Stimulated activated CD8-positive, alpha-beta memory T cell treated with anti-CD3 and anti-CD28 coated beads, Interleukin-15, amount 100 ng/mL, for 4 hours (primary cell): Measurements from ENCODE around the gene MUC5AC.
"Not testable (repeated sequence)": the region's sequence is repeated elsewhere in the genome, so short reads cannot be mapped to it uniquely, and the experiment has no call there.

Source experiments
- DNase-seq, 2 donors: peaks; one replicate each; pipeline ENCODE4 v3.0.0-alpha.2; 2020; ENCODE audit warnings: low read depth in 2 of 2

The MUC5AC gene

DNA sequence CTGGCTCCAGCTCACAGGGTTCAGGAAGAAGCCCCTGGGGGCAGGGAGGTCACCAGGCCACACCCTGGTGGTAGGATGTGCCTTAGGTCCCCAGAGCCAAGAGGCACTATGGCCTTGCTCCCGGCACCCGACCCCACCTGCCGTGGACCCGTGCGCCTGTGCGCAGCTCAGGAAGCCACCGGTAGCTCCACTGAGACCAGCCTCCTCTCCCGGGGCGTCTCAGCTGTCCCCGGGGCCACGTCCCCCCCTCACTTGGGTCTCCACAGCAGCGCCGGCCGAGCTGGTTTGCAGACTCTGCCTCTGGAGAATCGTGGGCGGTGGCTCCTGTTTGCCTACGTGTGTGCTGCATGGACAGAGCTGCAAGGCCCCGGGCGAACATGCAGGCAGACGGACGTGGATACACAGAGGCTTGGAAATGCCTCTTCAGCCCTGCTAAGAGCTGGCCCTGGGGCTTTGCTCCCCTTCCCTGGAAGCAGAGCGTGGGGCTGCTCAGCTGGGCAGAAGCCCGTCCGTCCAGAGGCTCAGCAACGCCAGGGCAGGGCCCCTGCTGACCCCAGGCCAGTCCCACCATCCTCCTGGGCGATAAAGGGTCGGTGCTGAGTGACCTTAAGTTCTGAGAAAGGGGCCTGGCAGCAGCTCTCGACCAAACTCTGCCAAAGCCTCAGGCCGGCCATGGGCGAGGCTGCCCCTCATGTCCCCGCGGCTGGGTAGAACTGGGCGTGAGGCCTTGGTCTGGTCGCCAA is 49.8 kb downstream of the MUC5AC start:
- no peak for DNase-seq

GRCh38 chr11:1208144-1208393 is 50.3 kb downstream of the MUC5AC start:
- DNase-seq = no peak

DNA sequence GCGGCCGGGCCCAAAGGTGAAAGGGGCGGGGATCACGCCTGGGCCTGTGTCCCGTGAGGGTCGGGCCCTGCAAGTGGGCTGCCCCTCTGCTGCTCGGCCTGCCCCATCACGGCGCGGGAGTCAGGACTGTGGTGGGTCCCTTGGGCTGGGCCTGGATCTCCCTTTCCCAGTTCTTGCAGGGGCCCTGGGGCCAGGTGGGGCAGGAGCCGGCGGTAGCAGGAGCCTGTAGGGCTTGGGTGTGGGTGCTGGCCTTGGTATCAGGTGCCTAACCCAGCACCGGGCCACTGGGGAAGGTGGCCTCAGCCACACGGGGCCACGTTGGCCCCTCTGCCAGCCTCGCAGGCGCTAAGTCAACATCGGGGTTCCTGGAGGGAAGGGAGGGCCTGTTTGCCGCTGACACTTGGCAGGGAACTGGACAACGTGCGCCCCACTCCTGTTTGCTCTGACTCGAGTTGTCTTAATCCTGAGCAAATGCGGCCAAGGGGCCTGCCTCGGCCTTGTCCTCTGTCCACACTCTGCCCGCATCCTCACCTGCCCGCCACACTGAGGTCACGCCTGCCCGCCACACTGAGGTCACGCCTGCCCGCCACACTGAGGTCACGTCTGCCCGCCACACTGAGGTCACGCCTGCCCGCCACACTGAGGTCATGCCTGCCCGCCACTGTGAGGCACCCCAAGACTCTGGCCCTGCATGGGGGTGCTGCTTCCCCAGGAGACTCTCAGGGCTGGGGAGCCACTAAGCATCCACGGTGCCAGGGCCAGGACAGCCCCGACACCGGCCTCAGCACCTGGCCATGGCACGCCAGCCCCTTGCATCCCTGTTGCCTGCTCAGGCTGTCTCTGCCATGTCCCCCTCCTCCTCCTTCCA is 50.9 kb downstream of the MUC5AC start:
- DNase-seq = no peak

GRCh38 chr11:1209371-1210057 is 51.8 kb downstream of the MUC5AC start:
- no peak for DNase-seq

DNA sequence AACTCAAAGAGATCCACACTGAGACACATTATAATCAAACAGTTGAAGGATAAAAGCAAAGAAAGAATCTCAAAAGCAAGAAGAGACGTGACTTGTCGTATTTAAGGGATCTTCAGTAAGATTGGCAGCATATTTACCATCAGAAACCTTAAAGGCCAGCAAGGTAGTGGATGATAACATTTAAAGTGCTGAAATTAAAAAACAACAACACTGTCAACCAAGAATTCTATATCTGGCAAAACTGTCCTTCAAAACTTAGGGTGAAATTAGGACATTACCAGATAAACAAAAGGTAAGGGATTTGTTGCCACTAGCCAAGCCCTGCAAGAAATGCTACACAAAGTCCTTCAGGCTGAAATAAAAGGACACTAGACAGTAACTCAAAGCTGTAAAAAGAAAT is 54.1 kb downstream of the MUC5AC start:
- no peak for DNase-seq

DNA sequence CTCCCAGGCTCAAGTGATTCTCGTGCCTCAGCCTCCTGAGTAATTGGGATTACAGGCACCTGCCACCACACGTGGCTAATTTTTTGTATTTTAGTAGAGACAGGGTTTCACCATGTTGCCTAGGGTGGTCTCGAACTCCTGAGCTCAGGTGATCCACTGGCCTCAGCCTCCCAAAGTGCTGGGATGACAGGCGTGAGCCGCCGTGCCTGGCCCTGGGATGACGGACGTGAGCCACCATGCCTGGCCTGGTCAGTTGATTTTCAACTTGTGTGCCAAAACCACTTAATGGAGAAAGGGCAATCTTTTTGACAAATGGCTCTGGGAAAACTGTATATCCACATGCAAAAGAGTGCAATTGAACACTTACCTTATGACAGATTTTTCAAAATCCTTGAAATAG is 58.1 kb downstream of the MUC5AC start:
- DNase-seq = not testable (repeated sequence)

GRCh38 chr11:1217151-1217550 is 59.4 kb downstream of the MUC5AC start:
- DNase-seq = no peak

- no peak for DNase-seq
Observed at GRCh38 chr11:1218256-1218787, 60.6 kb downstream of the MUC5AC start.

- no peak for DNase-seq
Observed at GRCh38 chr11:1218788-1219445, 61.2 kb downstream of the MUC5AC start.

DNA sequence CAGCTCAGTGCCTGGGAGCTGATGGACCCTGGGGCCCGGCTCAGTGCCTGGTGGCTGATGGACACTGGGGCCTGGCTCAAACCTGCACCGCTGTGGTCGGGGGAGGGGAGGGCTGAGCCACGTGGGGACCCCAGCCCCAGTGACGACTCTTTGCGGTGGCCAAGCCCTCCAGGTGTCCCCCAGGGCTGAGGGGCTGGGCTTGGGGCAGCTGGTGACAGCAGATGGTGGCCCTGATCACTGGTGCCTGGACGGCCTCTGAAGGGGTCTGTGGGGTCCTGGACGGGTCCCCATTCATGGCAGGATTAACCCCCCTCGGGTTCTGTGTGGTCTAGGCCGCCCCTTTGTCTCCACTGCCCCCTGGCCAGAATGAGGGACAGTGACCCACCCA is 61.7 kb downstream of the MUC5AC start:
- no peak for DNase-seq

DNA sequence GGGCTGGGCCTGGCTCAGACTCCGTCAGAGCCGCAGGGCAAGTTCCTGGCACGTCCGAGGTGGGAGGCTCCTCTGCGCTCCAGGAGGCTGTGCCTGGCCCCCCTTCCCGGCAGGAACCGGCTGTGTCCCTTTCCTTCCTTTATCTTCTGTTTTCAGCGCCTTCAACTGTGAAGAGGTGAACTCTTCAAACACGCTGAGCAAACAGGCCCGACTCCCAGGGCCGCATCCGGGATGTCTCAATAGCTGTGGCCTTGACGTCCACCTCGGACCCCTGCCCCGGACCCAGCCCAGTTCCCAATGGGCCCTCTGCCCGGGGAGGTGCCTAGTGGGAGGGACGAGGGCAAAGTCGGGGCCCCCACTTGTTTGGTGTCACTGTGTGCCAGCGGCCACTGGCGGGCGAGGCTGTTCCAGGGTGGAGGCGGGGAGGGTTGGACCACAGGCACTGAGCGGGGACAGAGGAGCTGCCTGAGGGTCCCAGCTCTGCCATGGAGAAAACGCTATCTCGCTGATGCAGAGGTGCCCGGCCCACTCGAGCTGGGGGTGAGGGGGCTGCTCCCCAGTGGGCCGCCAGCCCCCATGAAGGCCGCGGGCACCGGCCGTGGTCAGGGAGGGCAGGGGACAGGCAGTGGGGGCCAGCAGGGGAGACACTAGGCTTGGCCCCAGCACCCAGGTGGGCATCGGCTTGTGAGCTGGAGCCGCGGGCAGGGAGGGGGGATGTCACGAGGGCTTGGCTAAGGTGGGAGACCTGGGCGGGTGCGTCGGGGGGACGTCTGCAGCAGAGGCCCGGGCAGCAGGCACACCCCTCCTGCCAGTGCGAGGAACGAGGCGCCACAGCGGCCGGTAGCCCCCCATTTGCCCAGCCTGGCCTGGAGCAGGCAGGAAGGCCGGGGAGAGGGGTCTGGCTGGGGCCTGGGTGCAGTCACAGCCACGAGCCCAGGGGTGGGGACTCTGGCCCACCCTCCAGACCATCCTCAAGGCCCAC is 62.4 kb downstream of the MUC5AC start:
- no peak for DNase-seq

- DNase-seq = no peak
Observed at GRCh38 chr11:1220941-1221721, 63.4 kb downstream of the MUC5AC start.

DNA sequence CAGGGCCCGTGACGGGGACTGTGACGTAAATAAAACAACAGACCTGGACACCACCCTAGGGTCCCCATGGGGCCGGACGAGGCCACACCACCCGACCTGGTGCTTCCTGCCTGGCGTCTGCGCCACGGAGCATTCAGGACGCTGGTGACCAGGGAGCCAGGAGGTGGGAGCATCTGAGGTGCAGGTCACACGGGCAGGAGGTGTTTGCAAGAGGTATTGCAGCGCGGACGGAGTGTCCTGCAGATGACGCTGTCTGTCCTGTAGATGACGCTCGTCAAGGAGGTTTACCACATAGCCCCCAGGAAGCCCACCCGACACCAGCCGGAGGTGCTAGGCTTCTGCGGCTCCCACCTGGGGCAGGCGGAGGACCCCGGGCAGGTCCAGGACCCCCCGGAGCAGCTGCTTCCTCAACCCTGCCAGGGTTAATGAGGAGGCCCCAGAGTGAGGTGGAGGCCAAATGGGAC is 64.1 kb downstream of the MUC5AC start:
- DNase-seq = no peak

DNA sequence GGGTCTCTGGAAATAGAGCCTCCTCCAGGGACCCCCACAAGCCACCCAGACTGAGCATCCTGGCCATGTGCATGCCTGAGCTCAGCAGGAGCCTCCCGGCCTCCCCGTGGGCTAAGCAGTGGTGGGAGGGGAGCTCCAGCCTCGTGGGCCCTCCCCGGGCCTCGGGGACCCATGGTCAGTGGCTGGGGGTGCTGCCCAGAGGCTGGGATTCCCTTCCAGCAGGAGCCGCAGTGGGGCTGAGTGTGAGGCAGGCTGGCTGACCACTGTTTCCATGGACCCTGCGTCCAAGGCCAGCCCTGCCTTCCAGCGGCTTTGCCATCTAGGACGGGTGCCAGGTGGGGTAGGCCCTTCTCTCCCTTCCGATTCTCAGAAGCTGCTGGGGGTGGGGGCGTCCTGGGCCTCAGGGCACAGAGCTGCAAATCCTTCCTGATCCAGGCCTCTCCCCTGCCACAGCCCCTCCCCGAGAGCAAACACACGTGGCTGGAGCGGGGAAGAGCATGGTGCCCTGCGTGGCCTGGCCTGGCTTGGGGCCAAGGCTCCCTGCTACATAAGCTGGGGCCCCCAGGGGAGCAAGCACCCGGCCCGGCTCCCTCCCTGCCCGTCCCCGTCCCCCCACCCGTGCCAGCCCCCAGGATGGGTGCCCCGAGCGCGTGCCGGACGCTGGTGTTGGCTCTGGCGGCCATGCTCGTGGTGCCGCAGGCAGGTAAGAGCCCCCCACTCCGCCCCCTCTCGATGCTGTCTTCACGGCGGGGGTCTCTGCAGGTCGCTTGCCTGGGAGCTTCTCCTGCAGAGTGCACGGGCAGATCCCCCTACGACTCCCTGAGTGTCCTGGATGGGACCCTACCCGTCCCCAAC is 65.0 kb downstream of the MUC5AC start, which contains the start of gene MUC5B:
TSS of gene MUC5B (plus strand) at position 576 of the 855 bp plus-strand sequence. CDS start at position 634, 58 bp downstream.
- no peak for DNase-seq

- DNase-seq = no peak
Observed at GRCh38 chr11:1223346-1224110, 65.8 kb downstream of the MUC5AC start.

- no peak for DNase-seq
Observed at GRCh38 chr11:1224111-1224490, 66.3 kb downstream of the MUC5AC start.

- DNase-seq = no peak
Observed at GRCh38 chr11:1224491-1225385, 67.0 kb downstream of the MUC5AC start.
